HepG2 (cell line): ENCODE measurements around the gene TOR4A. TPM values are rescaled to one million over a fixed set of nuclear protein-coding genes. Genes with fewer than 3 reads are reported as not detected.

Source experiments
- ATF6 ChIP-seq: sonication (generic); formaldehyde crosslinking; conservative IDR thresholded peaks from 2 replicates; pipeline ENCODE4 v1.4.0; 2020; ENCODE audit warnings: missing genetic modification reagents
- ESRRA ChIP-seq: sonication (generic); formaldehyde crosslinking; IDR thresholded peaks from 2 replicates; pipeline ENCODE4 v1.5.1; 2020; ENCODE audit warnings: mild to moderate bottlenecking, low read depth, missing genetic modification reagents
- FOXO4 ChIP-seq: sonication (generic); formaldehyde crosslinking; conservative IDR thresholded peaks from 2 replicates; pipeline ENCODE4 v1.8.1; 2023; ENCODE audit warnings: missing genetic modification reagents
- HMG20A ChIP-seq: IDR thresholded peaks from 2 replicates; pipeline ENCODE4 v1.6.1; 2016; ENCODE audit warnings: borderline replicate concordance
- HOXA5 ChIP-seq: sonication (generic); formaldehyde crosslinking; IDR thresholded peaks from 2 replicates; pipeline ENCODE4 v1.4.0; 2020; ENCODE audit warnings: missing genetic modification reagents
- MEF2D ChIP-seq: sonication (generic); formaldehyde crosslinking; IDR thresholded peaks from 2 replicates; pipeline ENCODE4 v1.5.1; 2020; ENCODE audit warnings: mild to moderate bottlenecking, missing genetic modification reagents
- NCOA1 ChIP-seq: sonication (generic); formaldehyde crosslinking; IDR thresholded peaks from 2 replicates; pipeline ENCODE4 v1.9.0; 2021; ENCODE audit warnings: missing genetic modification reagents
- NFE2 ChIP-seq: sonication (generic); formaldehyde crosslinking; IDR thresholded peaks from 2 replicates; pipeline ENCODE4 v1.4.0; 2020; ENCODE audit warnings: missing genetic modification reagents
- PHF20 ChIP-seq: sonication (generic); formaldehyde crosslinking; IDR thresholded peaks from 2 replicates; pipeline ENCODE4 v1.5.0; 2020; ENCODE audit warnings: mild to moderate bottlenecking, missing genetic modification reagents
- POGZ ChIP-seq: sonication (generic); formaldehyde crosslinking; IDR thresholded peaks from 2 replicates; pipeline ENCODE4 v1.4.0; 2020; ENCODE audit warnings: mild to moderate bottlenecking, missing genetic modification reagents
- RFXANK ChIP-seq: IDR thresholded peaks from 2 replicates; pipeline ENCODE4 v1.6.1; 2016
- THRA ChIP-seq: sonication (generic); formaldehyde crosslinking; IDR thresholded peaks from 2 replicates; pipeline ENCODE4 v1.4.0; 2020; ENCODE audit warnings: missing genetic modification reagents, borderline replicate concordance
- THYN1 ChIP-seq: sonication (generic); formaldehyde crosslinking; IDR thresholded peaks from 2 replicates; pipeline ENCODE4 v1.8.1; 2023; ENCODE audit warnings: low read depth, mild to moderate bottlenecking, moderate library complexity, missing genetic modification reagents, borderline replicate concordance
- ZFYVE20 ChIP-seq: sonication (generic); formaldehyde crosslinking; IDR thresholded peaks from 2 replicates; pipeline ENCODE4 v1.8.0; 2023; ENCODE audit warnings: low read depth, mild to moderate bottlenecking, moderate library complexity, missing genetic modification reagents, borderline replicate concordance
- ZNF317 ChIP-seq: sonication (generic); formaldehyde crosslinking; IDR thresholded peaks from 2 replicates; pipeline ENCODE4 v1.5.0; 2020; ENCODE audit warnings: mild to moderate bottlenecking, missing genetic modification reagents
- ZNF333 ChIP-seq: sonication (generic); formaldehyde crosslinking; IDR thresholded peaks from 2 replicates; pipeline ENCODE4 v1.4.0; 2020; ENCODE audit warnings: mild to moderate bottlenecking, missing genetic modification reagents, borderline replicate concordance
- ZNF513 ChIP-seq: sonication (generic); formaldehyde crosslinking; conservative IDR thresholded peaks from 2 replicates; pipeline ENCODE4 v1.5.0; 2020; ENCODE audit warnings: missing genetic modification reagents
- ZNF569 ChIP-seq: sonication (generic); formaldehyde crosslinking; IDR thresholded peaks from 2 replicates; pipeline ENCODE4 v1.5.0; 2020; ENCODE audit warnings: mild to moderate bottlenecking, missing genetic modification reagents, moderate library complexity, borderline replicate concordance
- ZNF614 ChIP-seq: IDR thresholded peaks from 2 replicates; pipeline ENCODE4 v1.6.1; 2018; ENCODE audit warnings: missing biosample characterization, missing genetic modification reagents, inconsistent platforms, borderline replicate concordance
- ZNF672 ChIP-seq: sonication (generic); formaldehyde crosslinking; IDR thresholded peaks from 2 replicates; pipeline ENCODE4 v1.8.1; 2022; ENCODE audit warnings: missing genetic modification reagents
- polyA plus RNA-seq, 8 experiments: library from polyadenylated mRNA; depleted of rRNA in 3 of 8; stranded (reverse) in 7 of 8; unstranded in 1 of 8; fragments of >200 nt; fragmentation: Illumina TruSeq in 4 of 8; extraction: Trizol in 4 of 8; gene quantifications; 2 replicates each; pipeline versions ENCODE4 v1.2.1 to v1.2.3, GENCODE V29; 2011 to 2016; ENCODE audit warnings: low read depth in 4 of 8, missing spikeins in 1 of 8, mixed read lengths in 1 of 8; ENCODE audit not compliant: insufficient read depth in 1 of 8
- total RNA-seq, 5 experiments: library from RNA; depleted of rRNA; stranded (reverse); fragments of >200 nt; fragmentation: Illumina TruSeq; extraction: Trizol; gene quantifications; 2 replicates each; pipeline ENCODE4 v1.2.3, GENCODE V29; 2016; ENCODE audit warnings: low read depth in 1 of 5

Gene TOR4A
- total and polyA plus RNA-seq, 2 of the 13 experiments (the other 11 are each of a cell fraction or from before 2014, with no cell fraction given), result 11.1 to 14.2 TPM

GRCh38 chr9:137253717-137254623, 23.6 kb upstream of the TOR4A start (continued):
- TF ChIP-seq THRA (CRISPR knock-in tag) (no peak), HOXA5 (CRISPR knock-in tag) (no peak), THYN1 (CRISPR knock-in tag) (no peak), ATF6 (CRISPR knock-in tag) (no peak), FOXO4 (CRISPR knock-in tag) (no peak), RFXANK (no peak), ZNF513 (CRISPR knock-in tag) (no peak), ZNF317 (CRISPR knock-in tag) (0 out of 2 replicates have a peak, but pooled peaks have one; percentile 31), POGZ (no peak), ZNF333 (CRISPR knock-in tag) (peak; percentile 87; the same call in 1 of the 2 replicates), NCOA1 (CRISPR knock-in tag) (no peak), ESRRA (no peak; the same call in none of the 2 replicates), HMG20A (CRISPR knock-in tag) (no peak), PHF20 (no peak), ZNF614 (CRISPR knock-in tag) (no peak), ZFYVE20 (CRISPR knock-in tag) (no peak), ZNF569 (CRISPR knock-in tag) (no peak), NFE2 (CRISPR knock-in tag) (no peak), MEF2D (CRISPR knock-in tag) (0 out of 2 replicates have a peak, but pooled peaks have one; percentile 20), ZNF672 (CRISPR knock-in tag) (no peak)
